SK-N-SH (cell line): ENCODE data around the gene USP2. TPM values are rescaled to one million over a fixed set of nuclear protein-coding genes. Genes with fewer than 3 reads are reported as not detected.

Experiments used
- CTCF ChIA-PET: fragments of 300-600, 350-600 bp; formaldehyde crosslinking; extraction: SDS; loops from one replicate; lab custom pipeline; 2021; lab: Yijun Ruan, JAX
- POLR2A ChIA-PET: fragments of 350-600 bp; sonication (Branson Sonifier 250); formaldehyde crosslinking; extraction: SDS; loops from one replicate; lab custom pipeline; 2020; ENCODE audit warnings: antibody characterized with exemption, inconsistent platforms; lab: Yijun Ruan, JAX
- DNase-seq: peaks from one replicate; pipeline ENCODE4 v3.0.0; 2012
- H2AFZ ChIP-seq: fragments of 200-600 bp; sonication (generic); 2 replicates; pipeline ENCODE4 v1.8.1; 2016; ENCODE audit warnings: antibody characterized with exemption, mild to moderate bottlenecking, low read depth
- H3F3A ChIP-seq: fragments of 200-600 bp; sonication (generic); replicated peaks from 2 replicates; pipeline ENCODE3; 2016; ENCODE audit warnings: antibody characterized with exemption, mild to moderate bottlenecking; ENCODE audit not compliant: insufficient read depth
- H3K27ac ChIP-seq, 2 experiments: fragments of 200-500 bp in 1 of 2; fragments of 200-600 bp in 1 of 2; sonication (Bioruptor generic) in 1 of 2; sonication (generic), shearing (Covaris generic) in 1 of 2; 2 replicates each; pipeline versions ENCODE4 v1.5.1 to v1.6.1; 2014 to 2016; ENCODE audit warnings: low read depth in 2 of 2, inconsistent platforms in 1 of 2, low read length in 1 of 2, mild to moderate bottlenecking in 1 of 2, mixed read lengths in 1 of 2
- H3K27me3 ChIP-seq: fragments of 200-600 bp; sonication (generic), shearing (Covaris generic); 2 replicates; pipeline ENCODE4 v1.6.1; 2016; ENCODE audit warnings: mixed run types; ENCODE audit not compliant: insufficient read depth
- H3K36me3 ChIP-seq, 2 experiments: fragments of 200-500 bp in 1 of 2; fragments of 200-600 bp in 1 of 2; sonication (Bioruptor generic) in 1 of 2; sonication (generic) in 1 of 2; replicated peaks in 1 of 2; 2 replicates each; pipeline versions ENCODE3 to v1.5.1; 2014 to 2016; ENCODE audit warnings: low read length in 1 of 2, mild to moderate bottlenecking in 1 of 2; ENCODE audit not compliant: insufficient read depth in 2 of 2, control insufficient read depth in 1 of 2
- H3K4me1 ChIP-seq, 2 experiments: fragments of 200-500 bp in 1 of 2; fragments of 200-600 bp in 1 of 2; sonication (Bioruptor generic) in 1 of 2; sonication (generic), shearing (Covaris generic) in 1 of 2; 2 replicates each; pipeline versions ENCODE4 v1.5.1 to v1.6.1; 2014 to 2016; ENCODE audit warnings: low read depth in 1 of 2, low read length in 1 of 2, mixed run types in 1 of 2; ENCODE audit not compliant: insufficient read depth in 2 of 2, control insufficient read depth in 1 of 2
- H3K4me2 ChIP-seq: fragments of 200-600 bp; sonication (generic), shearing (Covaris generic); 2 replicates; pipeline ENCODE4 v1.6.1; 2017; ENCODE audit warnings: mixed run types
- H3K4me3 ChIP-seq, 2 experiments: fragments of 200-500 bp in 1 of 2; fragments of 200-600 bp in 1 of 2; sonication (Bioruptor generic) in 1 of 2; sonication (generic), shearing (Covaris generic) in 1 of 2; 2 replicates each; pipeline versions ENCODE4 v1.5.1 to v1.8.1; 2014 to 2016; ENCODE audit warnings: low read depth in 2 of 2, inconsistent platforms in 1 of 2, low read length in 1 of 2, mild to moderate bottlenecking in 1 of 2, mixed read lengths in 1 of 2, moderate library complexity in 1 of 2
- H3K79me2 ChIP-seq: fragments of 200-600 bp; sonication (generic); 2 replicates; pipeline ENCODE4 v1.8.1; 2017; ENCODE audit warnings: mild to moderate bottlenecking; ENCODE audit not compliant: insufficient read depth
- H3K9ac ChIP-seq: fragments of 200-600 bp; sonication (generic); 2 replicates; pipeline ENCODE4 v1.6.1; 2017; ENCODE audit warnings: mixed run types
- H3K9me2 ChIP-seq: fragments of 200-600 bp; sonication (generic); 2 replicates; pipeline ENCODE4 v1.6.1; 2017; ENCODE audit warnings: mixed run types
- H3K9me3 ChIP-seq: fragments of 200-600 bp; sonication (generic); 2 replicates; pipeline ENCODE4 v1.6.1; 2017; ENCODE audit warnings: mixed run types, mild to moderate bottlenecking, moderate library complexity
- H4K20me1 ChIP-seq: fragments of 200-600 bp; sonication (generic); 2 replicates; pipeline ENCODE4 v1.6.1; 2017; ENCODE audit warnings: mild to moderate bottlenecking, mixed run types; ENCODE audit not compliant: insufficient read depth
- CHD2 ChIP-seq: fragments of 150-350 bp; IDR thresholded peaks from 2 replicates; pipeline ENCODE4 v1.6.1; 2018; ENCODE audit warnings: low read length; ENCODE audit not compliant: partially characterized antibody
- EP300 ChIP-seq, 2 experiments: IDR thresholded peaks; 2 replicates each; pipeline versions ENCODE4 v1.4.0 to v1.6.1; 2012; ENCODE audit warnings: borderline replicate concordance in 1 of 2, low read depth in 1 of 2, low read length in 1 of 2
- IRF3 ChIP-seq: fragments of 150-350 bp; IDR thresholded peaks from 2 replicates; pipeline ENCODE4 v1.6.1; 2016; ENCODE audit warnings: mild to moderate bottlenecking, low read depth, low read length
- JUND ChIP-seq: IDR thresholded peaks from 2 replicates; pipeline ENCODE4 v1.4.0; 2012
- NFIC ChIP-seq: IDR thresholded peaks from 2 replicates; pipeline ENCODE4 v1.4.0; 2012; ENCODE audit warnings: borderline replicate concordance
- PBX3 ChIP-seq: IDR thresholded peaks from 2 replicates; pipeline ENCODE4; 2012
- RCOR1 ChIP-seq: fragments of 150-350 bp; IDR thresholded peaks from 2 replicates; pipeline ENCODE4 v1.6.1; 2017; ENCODE audit warnings: antibody characterized with exemption, low read length
- RXRA ChIP-seq: IDR thresholded peaks from 2 replicates; pipeline ENCODE4 v1.4.0; 2012; ENCODE audit warnings: low read depth, mild to moderate bottlenecking, borderline replicate concordance
- SIN3A ChIP-seq: IDR thresholded peaks from 2 replicates; pipeline ENCODE4 v1.6.1; 2012; ENCODE audit warnings: low read depth, mild to moderate bottlenecking, low read length, moderate library complexity, borderline replicate concordance
- SMC3 ChIP-seq: IDR thresholded peaks from 2 replicates; pipeline ENCODE4 v1.6.1; 2012; ENCODE audit warnings: low read depth, low read length, improper control_type of control experiment
- TAF1 ChIP-seq: IDR thresholded peaks from 2 replicates; pipeline ENCODE4 v1.6.1; 2012; ENCODE audit warnings: low read depth, mild to moderate bottlenecking, low read length, moderate library complexity, borderline replicate concordance
- TEAD4 ChIP-seq: IDR thresholded peaks from 2 replicates; pipeline ENCODE4 v1.4.0; 2012; ENCODE audit warnings: mild to moderate bottlenecking, borderline replicate concordance; ENCODE audit not compliant: insufficient read depth
- USF2 ChIP-seq: fragments of 150-350 bp; IDR thresholded peaks from 2 replicates; pipeline ENCODE4 v1.6.1; 2017; ENCODE audit warnings: antibody characterized with exemption, low read length, low read depth, borderline replicate concordance
- WGBS: methylation state at CpG from one replicate; pipeline ENCODE4 v1.1.6; 2017; ENCODE audit warnings: low lambda C conversion rate; 5-methylcytosine and 5-hydroxymethylcytosine counted together
- polyA plus RNA-seq, 3 experiments: library from polyadenylated mRNA; depleted of rRNA; stranded (reverse); fragments of >200 nt; gene quantifications; 2 replicates each; pipeline ENCODE4 v1.2.3, GENCODE V29; 2012
- TF ChIP-seq, protein P1 (sequence below): fragments of 200-600 bp; sonication (generic); IDR thresholded peaks from 2 replicates; pipeline ENCODE4 v1.6.1; 2017; ENCODE audit warnings: antibody characterized with exemption, mild to moderate bottlenecking, moderate library complexity

The USP2 gene
- polyA plus RNA-seq, 1 of the 3 experiments (the other 2 are of a cell fraction) = 0.97 TPM

GRCh38 chr11:119343726-119344125 lies 37.8 kb downstream of the USP2 start (continued):
- TF ChIP-seq, protein P1, sequence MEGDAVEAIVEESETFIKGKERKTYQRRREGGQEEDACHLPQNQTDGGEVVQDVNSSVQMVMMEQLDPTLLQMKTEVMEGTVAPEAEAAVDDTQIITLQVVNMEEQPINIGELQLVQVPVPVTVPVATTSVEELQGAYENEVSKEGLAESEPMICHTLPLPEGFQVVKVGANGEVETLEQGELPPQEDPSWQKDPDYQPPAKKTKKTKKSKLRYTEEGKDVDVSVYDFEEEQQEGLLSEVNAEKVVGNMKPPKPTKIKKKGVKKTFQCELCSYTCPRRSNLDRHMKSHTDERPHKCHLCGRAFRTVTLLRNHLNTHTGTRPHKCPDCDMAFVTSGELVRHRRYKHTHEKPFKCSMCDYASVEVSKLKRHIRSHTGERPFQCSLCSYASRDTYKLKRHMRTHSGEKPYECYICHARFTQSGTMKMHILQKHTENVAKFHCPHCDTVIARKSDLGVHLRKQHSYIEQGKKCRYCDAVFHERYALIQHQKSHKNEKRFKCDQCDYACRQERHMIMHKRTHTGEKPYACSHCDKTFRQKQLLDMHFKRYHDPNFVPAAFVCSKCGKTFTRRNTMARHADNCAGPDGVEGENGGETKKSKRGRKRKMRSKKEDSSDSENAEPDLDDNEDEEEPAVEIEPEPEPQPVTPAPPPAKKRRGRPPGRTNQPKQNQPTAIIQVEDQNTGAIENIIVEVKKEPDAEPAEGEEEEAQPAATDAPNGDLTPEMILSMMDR = no peak
- TF ChIP-seq IRF3 = no peak
- no peak for TF ChIP-seq SMC3
- no peak for TF ChIP-seq USF2
- no peak for TF ChIP-seq JUND

DNA sequence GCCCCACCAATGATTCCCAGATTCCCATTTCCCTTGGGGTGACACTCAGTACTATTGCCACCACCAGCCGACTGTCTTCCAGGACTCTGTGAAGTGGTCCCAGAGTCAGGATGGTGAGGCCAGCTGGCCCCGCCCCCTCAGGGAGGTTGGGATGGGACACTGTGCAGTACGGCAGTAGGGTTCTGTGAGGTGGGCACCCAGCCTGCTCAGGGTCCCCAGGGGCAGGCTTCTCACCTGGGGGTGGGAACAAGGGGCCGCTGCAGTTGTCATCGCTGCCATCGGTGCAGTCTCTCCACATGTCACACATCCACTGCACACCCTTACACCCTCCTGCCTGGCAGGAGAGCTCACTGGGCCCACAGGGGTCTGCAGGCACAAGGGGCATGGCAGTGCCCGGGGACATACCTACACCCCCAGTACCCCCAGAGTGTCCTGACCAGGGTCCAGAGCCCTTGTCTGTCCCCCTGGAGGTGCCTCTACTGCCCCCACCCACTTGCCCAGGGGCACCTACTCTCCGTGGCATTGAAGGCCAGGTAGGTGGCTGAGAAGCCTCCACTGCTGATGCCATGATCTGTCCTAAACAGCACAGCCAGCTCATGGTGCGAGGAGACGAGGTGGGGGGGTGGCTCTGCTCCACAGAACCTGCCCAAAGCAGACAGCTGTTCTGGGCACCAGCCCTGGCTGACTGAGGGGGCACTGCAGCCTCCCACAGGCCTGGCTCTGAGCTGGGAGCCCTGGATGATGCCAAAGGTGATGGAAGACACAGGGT lies 38.9 kb downstream of the USP2 start:
- Histone ChIP-seq H3K27ac (no peak overlapping the region), H4K20me1 (no peaks in the 10 kb centered on the region), H3K79me2 (no peaks in the 10 kb centered on the region; the same call in 1 of the 2 replicates), H3K9ac (no peak overlapping the region), H3K36me3 (no peaks in the 10 kb centered on the region), H3K4me1 (peaks cover 10 to 23% of the 10 kb centered on the region in 2 experiments; a peak in 3 of 4 replicates), H3K4me3 (no peak overlapping the region), H3K9me3 (no peaks in the 10 kb centered on the region), H3K4me2 (no peak overlapping the region), H3K9me2 (no peaks in the 10 kb centered on the region), H3F3A (peaks cover 6% of the 10 kb centered on the region), H2AFZ (no peak overlapping the region), H3K27me3 (no peaks in the 10 kb centered on the region; the same call in 1 of the 2 replicates)
- 81% methylated on average over 5 of the region's 10 CpGs for WGBS
- TF ChIP-seq EP300 (IDR thresholded peaks at IDR 0.05; ENCODE audit: borderline replicate concordance in 1 of 2, low read depth in 1 of 2, low read length in 1 of 2) (no peak), CHD2 (no peak)
- CTCF ChIA-PET = interaction anchor here (0.7 to 8.6 kb wide), 6 partner anchors 15 to 226 kb away, joined by 3 to 191 read pairs (median 46); partner anchors contain the start of gene USP2
- DNase-seq = no peak
- POLR2A ChIA-PET = no interaction called here

- no peaks in the 10 kb centered on the region for H3K27me3 ChIP-seq
- H3K79me2 ChIP-seq = peaks cover 6% of the 10 kb centered on the region; the same call in 1 of the 2 replicates
- peaks cover 6% of the 10 kb centered on the region for H3F3A ChIP-seq
- no peak overlapping the region for H3K4me2 ChIP-seq
- H4K20me1 ChIP-seq = no peaks in the 10 kb centered on the region
- H3K4me3 ChIP-seq = no peak overlapping the region
- no peaks in the 10 kb centered on the region for H3K9me3 ChIP-seq
- H2AFZ ChIP-seq = no peak overlapping the region
- H3K9me2 ChIP-seq = no peaks in the 10 kb centered on the region
- WGBS = 89% methylated on average over 3 of the region's 7 CpGs
- TF ChIP-seq CHD2 (no peak), RCOR1 (no peak), TAF1 (no peak), PBX3 (no peak), SIN3A (no peak), RXRA (no peak), TEAD4 (no peak), NFIC (no peak)
- H3K36me3 ChIP-seq = peaks cover 0 to 3% of the 10 kb centered on the region in 2 experiments
- peaks cover 16 to 28% of the 10 kb centered on the region in 2 experiments; a peak in 3 of 4 replicates for H3K4me1 ChIP-seq
- DNase-seq = no peak
- ChIA-PET POLR2A (no interaction called here), CTCF (interaction anchor here (0.7 to 8.6 kb wide), 5 partner anchors 15 to 226 kb away, joined by 3 to 191 read pairs (median 90); no protein-coding TSS in a partner anchor)
- no peak overlapping the region for H3K9ac ChIP-seq
- H3K27ac ChIP-seq = no peak overlapping the region
Observed at GRCh38 chr11:119342023-119342300, 39.5 kb downstream of the USP2 start.
